H9 (cell line): ENCODE measurements around the gene ATL1. TPM values are rescaled to one million over a fixed set of nuclear protein-coding genes. Genes with fewer than 3 reads are reported as not detected.

Experiments used
- DNase-seq: peaks from one replicate; pipeline ENCODE4 v3.0.0-alpha.2; 2017
- H2AFZ ChIP-seq: one replicate; pipeline ENCODE4 v1.6.1; 2013; ENCODE audit warnings: mild to moderate bottlenecking, low read length, control low read depth, moderate library complexity
- H2AK5ac ChIP-seq: 2 replicates; pipeline ENCODE4 v1.6.1; 2013; ENCODE audit warnings: low read length, control low read depth, mixed read lengths; ENCODE audit not compliant: insufficient read length
- H2BK120ac ChIP-seq: one replicate; pipeline ENCODE4 v1.6.1; 2013; ENCODE audit warnings: low read depth, mild to moderate bottlenecking, low read length, control low read depth, inconsistent platforms; ENCODE audit not compliant: poor library complexity, severe bottlenecking
- H2BK12ac ChIP-seq: 2 replicates; pipeline ENCODE4 v1.6.1; 2013; ENCODE audit warnings: low read length, control low read depth, mixed read lengths, low read depth; ENCODE audit not compliant: insufficient read length
- H2BK15ac ChIP-seq: 2 replicates; pipeline ENCODE4 v1.6.1; 2013; ENCODE audit warnings: low read depth, low read length, control low read depth
- H2BK20ac ChIP-seq: one replicate; pipeline ENCODE4 v1.6.1; 2013; ENCODE audit warnings: low read depth, mild to moderate bottlenecking, low read length, control low read depth, inconsistent platforms; ENCODE audit not compliant: poor library complexity, severe bottlenecking
- H2BK5ac ChIP-seq: 2 replicates; pipeline ENCODE4 v1.6.1; 2013; ENCODE audit warnings: low read length, control low read depth, mixed read lengths; ENCODE audit not compliant: insufficient read length
- H3K14ac ChIP-seq: 2 replicates; pipeline ENCODE4 v1.6.1; 2013; ENCODE audit warnings: low read length, control low read depth; ENCODE audit not compliant: insufficient read depth
- H3K18ac ChIP-seq: 2 replicates; pipeline ENCODE4 v1.6.1; 2013; ENCODE audit warnings: low read depth, mild to moderate bottlenecking, mixed read lengths, low read length, control low read depth; ENCODE audit not compliant: insufficient read length
- H3K23ac ChIP-seq: 2 replicates; pipeline ENCODE4 v1.6.1; 2013; ENCODE audit warnings: low read length, control low read depth, mixed read lengths, low read depth; ENCODE audit not compliant: insufficient read length
- H3K23me2 ChIP-seq: 2 replicates; pipeline ENCODE4 v1.6.1; 2013; ENCODE audit warnings: low read depth, mild to moderate bottlenecking, mixed read lengths, low read length, control low read depth; ENCODE audit not compliant: insufficient read length, poor library complexity, severe bottlenecking
- H3K27ac ChIP-seq: 2 replicates; pipeline ENCODE4 v1.5.1; 2013; ENCODE audit warnings: low read length, control low read depth, mixed read lengths, low read depth; ENCODE audit not compliant: insufficient read length
- H3K27me3 ChIP-seq: 2 replicates; pipeline ENCODE4 v1.6.1; 2013; ENCODE audit warnings: low read length, control low read depth, inconsistent platforms; ENCODE audit not compliant: insufficient read depth
- H3K4ac ChIP-seq: 2 replicates; pipeline ENCODE4 v1.6.1; 2013; ENCODE audit warnings: low read depth, mild to moderate bottlenecking, control low read depth, inconsistent platforms, low read length, moderate library complexity
- H3K4me1 ChIP-seq: 2 replicates; pipeline ENCODE4 v1.6.1; 2013; ENCODE audit warnings: low read length, control low read depth, inconsistent platforms; ENCODE audit not compliant: insufficient read depth
- H3K4me2 ChIP-seq: 2 replicates; pipeline ENCODE4 v1.6.1; 2013; ENCODE audit warnings: low read length, control low read depth, mixed read lengths; ENCODE audit not compliant: insufficient read length, insufficient read depth
- H3K56ac ChIP-seq: 2 replicates; pipeline ENCODE4 v1.6.1; 2013; ENCODE audit warnings: low read depth, mild to moderate bottlenecking, mixed read lengths, low read length, control low read depth; ENCODE audit not compliant: insufficient read length
- H3K79me1 ChIP-seq: 2 replicates; pipeline ENCODE4 v1.6.1; 2013; ENCODE audit warnings: low read depth, mild to moderate bottlenecking, moderate library complexity, low read length, control low read depth, inconsistent platforms; ENCODE audit not compliant: insufficient read depth, poor library complexity, severe bottlenecking
- H3K79me2 ChIP-seq: 2 replicates; pipeline ENCODE4 v1.6.1; 2013; ENCODE audit warnings: low read length, control low read depth, inconsistent platforms; ENCODE audit not compliant: insufficient read depth
- H3K9ac ChIP-seq: 2 replicates; pipeline ENCODE4 v1.6.1; 2013; ENCODE audit warnings: low read length, control low read depth, mixed read lengths; ENCODE audit not compliant: insufficient read length; ENCODE audit errors: extremely low read depth
- H3K9me3 ChIP-seq: one replicate; pipeline ENCODE4 v1.6.1; 2013; ENCODE audit warnings: low read depth, low read length, inconsistent platforms; ENCODE audit not compliant: control insufficient read depth
- H3T11ph ChIP-seq: one replicate; pipeline ENCODE4 v1.6.1; 2013; ENCODE audit warnings: mild to moderate bottlenecking, low read length, control low read depth, inconsistent platforms
- H4K20me1 ChIP-seq: one replicate; pipeline ENCODE4 v1.6.1; 2013; ENCODE audit not compliant: control insufficient read depth, insufficient read length, insufficient read depth
- H4K5ac ChIP-seq: 2 replicates; pipeline ENCODE4 v1.6.1; 2013; ENCODE audit warnings: low read depth, mild to moderate bottlenecking, mixed read lengths, low read length, control low read depth; ENCODE audit not compliant: insufficient read length
- H4K8ac ChIP-seq: replicated peaks from 2 replicates; pipeline ENCODE4 v1.6.1; 2013; ENCODE audit warnings: low read length, control low read depth, mixed read lengths, low read depth; ENCODE audit not compliant: insufficient read length
- H4K91ac ChIP-seq: 2 replicates; pipeline ENCODE4 v1.6.1; 2013; ENCODE audit warnings: low read depth, mild to moderate bottlenecking, moderate library complexity, mixed read lengths, low read length, control low read depth; ENCODE audit not compliant: insufficient read length
- H3K27ac Mint-ChIP-seq, 3 experiments: 2 replicates in 2 of 3; 3 replicates in 1 of 3; pipeline ENCODE4 v1.8.0; 2020 to 2021; ENCODE audit warnings: mixed read lengths in 3 of 3, mild to moderate bottlenecking in 1 of 3, moderate library complexity in 1 of 3
- H3K27me3 Mint-ChIP-seq: 2 replicates; pipeline ENCODE4 v1.8.0; 2021; ENCODE audit warnings: low read depth, mild to moderate bottlenecking, moderate library complexity, mixed read lengths
- H3K36me3 Mint-ChIP-seq, 3 experiments: 2 replicates in 2 of 3; 3 replicates in 1 of 3; pipeline ENCODE4 v1.8.0; 2020 to 2021; ENCODE audit warnings: low read depth in 3 of 3, mixed read lengths in 3 of 3; ENCODE audit not compliant: insufficient read depth in 1 of 3
- H3K4me1 Mint-ChIP-seq, 2 experiments: 2 replicates each; pipeline ENCODE4 v1.8.0; 2020; ENCODE audit warnings: mixed read lengths in 2 of 2
- H3K4me3 Mint-ChIP-seq, 2 experiments: 2 replicates in 1 of 2; 3 replicates in 1 of 2; pipeline ENCODE4 v1.8.0; 2020 to 2021; ENCODE audit warnings: mild to moderate bottlenecking in 2 of 2, mixed read lengths in 2 of 2, moderate library complexity in 1 of 2
- H3K9me3 Mint-ChIP-seq, 2 experiments: 2 replicates in 1 of 2; 3 replicates in 1 of 2; pipeline ENCODE4 v1.8.0; 2020; ENCODE audit warnings: mild to moderate bottlenecking in 2 of 2, mixed read lengths in 2 of 2, moderate library complexity in 1 of 2
- CTCF ChIP-seq: fragments of 200-600 bp; sonication (generic); conservative IDR thresholded peaks from 3 replicates; pipeline ENCODE4 v1.8.0; 2021; ENCODE audit warnings: antibody characterized with exemption, mild to moderate bottlenecking
- WGBS: extraction: QIAGEN DNeasy Blood & Tissue Kit; methylation state at CpG from one replicate; pipeline ENCODE4 v1.1.7; 2013; ENCODE audit warnings: missing lambda C conversion rate, low lambda C conversion rate, mixed read lengths; ENCODE audit not compliant: insufficient read length; ENCODE audit errors: extremely low coverage; 5-methylcytosine and 5-hydroxymethylcytosine counted together
- total RNA-seq: library from RNA; stranded (reverse); gene quantifications from 2 replicates; pipeline ENCODE4 v1.2.1, GENCODE V29; 2021

Gene ATL1
- total RNA-seq, 1 experiment from 2014 or later: 3.0 TPM

GRCh38 chr14:50533241-50533705 lies 26.7 kb upstream of the ATL1 start:
- no peak overlapping the region for H2BK20ac ChIP-seq
- no peak overlapping the region for H4K91ac ChIP-seq
- no peak for TF ChIP-seq CTCF
- H3K27me3 Mint-ChIP-seq: no peaks in the 10 kb centered on the region; the same call in 1 of the 2 replicates
- H3K27ac ChIP-seq: no peak overlapping the region
- H3K36me3 Mint-ChIP-seq: peaks cover 13 to 22% (median 21%) of the 10 kb centered on the region in 3 experiments
- no peak overlapping the region for H2AFZ ChIP-seq
- peaks cover 28 to 32% of the 10 kb centered on the region in 2 experiments for H3K4me1 Mint-ChIP-seq
- no peak overlapping the region for H2BK15ac ChIP-seq
- no peaks in the 10 kb centered on the region for H4K20me1 ChIP-seq
- H3K23me2 ChIP-seq: peaks cover 16% of the 10 kb centered on the region
- no peak overlapping the region for H4K8ac ChIP-seq
- H2BK12ac ChIP-seq: no peak overlapping the region
- H3K18ac ChIP-seq: no peak overlapping the region
- peak overlapping the region; percentile 51 for H3K4me2 ChIP-seq
- DNase-seq: no peak
- no peak overlapping the region for H3K14ac ChIP-seq
- H2AK5ac ChIP-seq: no peak overlapping the region
- H3K23ac ChIP-seq: no peak overlapping the region
- no CpG with 5 or more reads among the region's 5 CpGs for WGBS
- H3K9ac ChIP-seq: peak overlapping the region; percentile 9
- H2BK5ac ChIP-seq: no peak overlapping the region
- H3K79me1 ChIP-seq: peaks cover 4% of the 10 kb centered on the region
- H4K5ac ChIP-seq: no peak overlapping the region
- peaks cover 4% of the 10 kb centered on the region; the same call in 1 of the 2 replicates for H3K4me1 ChIP-seq
- peaks cover 16 to 20% of the 10 kb centered on the region in 2 experiments for H3K9me3 Mint-ChIP-seq
- peaks cover 23% of the 10 kb centered on the region; the same call in 1 of the 2 replicates for H3K79me2 ChIP-seq
- no peak overlapping the region for H3K4ac ChIP-seq
- no peak overlapping the region for H3T11ph ChIP-seq
- no peaks in the 10 kb centered on the region for H3K27me3 ChIP-seq
- H3K4me3 Mint-ChIP-seq: peak overlapping the region; percentile 93
- H3K27ac Mint-ChIP-seq: no peak overlapping the region
- no peak overlapping the region for H3K56ac ChIP-seq
- H2BK120ac ChIP-seq: no peak overlapping the region
- H3K9me3 ChIP-seq: no peaks in the 10 kb centered on the region
